Breast epithelium (tissue), 4 donors: ENCODE results near the gene DDX49. TPM values are rescaled to one million over a fixed set of nuclear protein-coding genes. Genes with fewer than 3 reads are reported as not detected.
"Not testable (repeated sequence)": the region's sequence is repeated elsewhere in the genome, so short reads cannot be mapped to it uniquely, and the experiment has no call there.

ENCODE experiments used
- DNase-seq, 2 donors: peaks; one replicate each; pipeline ENCODE4 v3.0.0-alpha.2; 2019; ENCODE audit warnings: low spot score in 2 of 2
- H3K27ac ChIP-seq, 2 donors: fragments of 200-600 bp; sonication (generic) in 1 of 2; one replicate each; pipeline ENCODE4 v1.5.1; 2016 to 2019; ENCODE audit warnings: mild to moderate bottlenecking in 1 of 2
- H3K27me3 ChIP-seq, 2 donors: fragments of 200-600 bp; sonication (generic) in 1 of 2; one replicate each; pipeline versions ENCODE4 v1.5.1 to v1.6.0; 2017 to 2019; ENCODE audit warnings: control low read depth in 1 of 2, mild to moderate bottlenecking in 1 of 2
- H3K36me3 ChIP-seq: fragments of 200-600 bp; one replicate; pipeline ENCODE4 v1.5.1; 2019
- H3K4me1 ChIP-seq, 2 donors: fragments of 200-600 bp; sonication (generic); one replicate each; pipeline ENCODE4 v1.5.1; 2016 to 2019; ENCODE audit warnings: control low read depth in 1 of 2
- H3K4me3 ChIP-seq, 3 donors: fragments of 200-600 bp; sonication (generic); 1 replicate in 2 of 3; 2 replicates in 1 of 3; pipeline ENCODE4 v1.5.1; 2016 to 2019; ENCODE audit warnings: mild to moderate bottlenecking in 3 of 3, moderate library complexity in 2 of 3
- H3K9me3 ChIP-seq, 2 donors: fragments of 200-600 bp; sonication (generic) in 1 of 2; one replicate each; pipeline ENCODE4 v1.5.1; 2016 to 2019; ENCODE audit warnings: control low read depth in 1 of 2
- POLR2A ChIP-seq: fragments of 450-650 bp; IDR thresholded peaks from one replicate; pipeline ENCODE4 v1.6.1; 2016; ENCODE audit warnings: antibody characterized with exemption, mild to moderate bottlenecking, moderate library complexity
- POLR2AphosphoS5 ChIP-seq, 3 donors: sonication (generic); formaldehyde crosslinking; IDR thresholded peaks; one replicate each; pipeline ENCODE4 v1.6.1; 2017; ENCODE audit warnings: antibody characterized with exemption in 3 of 3
- intact Hi-C: fragments of 100-400 bp; cut with DNase I; formaldehyde crosslinking; loops from one replicate; pipeline ENCODE4 v1.15.1; 2023; ENCODE audit warnings: low total_unique reads
- total RNA-seq, 3 donors: library from RNA; depleted of rRNA; stranded (reverse); fragments of >200 nt; gene quantifications; one replicate each; pipeline ENCODE4 v1.1.0, GENCODE V29; 2016
- TF ChIP-seq, protein P1 (sequence below), 3 donors: fragments of 450-650 bp; IDR thresholded peaks; one replicate each; pipeline ENCODE4 v1.5.1; 2016 to 2017; ENCODE audit warnings: antibody characterized with exemption in 3 of 3, mild to moderate bottlenecking in 3 of 3, moderate library complexity in 3 of 3

The DDX49 gene
- total RNA-seq, 3 donors from 2014 or later = 34.1 to 44.9 (median 40.2) TPM

DNA sequence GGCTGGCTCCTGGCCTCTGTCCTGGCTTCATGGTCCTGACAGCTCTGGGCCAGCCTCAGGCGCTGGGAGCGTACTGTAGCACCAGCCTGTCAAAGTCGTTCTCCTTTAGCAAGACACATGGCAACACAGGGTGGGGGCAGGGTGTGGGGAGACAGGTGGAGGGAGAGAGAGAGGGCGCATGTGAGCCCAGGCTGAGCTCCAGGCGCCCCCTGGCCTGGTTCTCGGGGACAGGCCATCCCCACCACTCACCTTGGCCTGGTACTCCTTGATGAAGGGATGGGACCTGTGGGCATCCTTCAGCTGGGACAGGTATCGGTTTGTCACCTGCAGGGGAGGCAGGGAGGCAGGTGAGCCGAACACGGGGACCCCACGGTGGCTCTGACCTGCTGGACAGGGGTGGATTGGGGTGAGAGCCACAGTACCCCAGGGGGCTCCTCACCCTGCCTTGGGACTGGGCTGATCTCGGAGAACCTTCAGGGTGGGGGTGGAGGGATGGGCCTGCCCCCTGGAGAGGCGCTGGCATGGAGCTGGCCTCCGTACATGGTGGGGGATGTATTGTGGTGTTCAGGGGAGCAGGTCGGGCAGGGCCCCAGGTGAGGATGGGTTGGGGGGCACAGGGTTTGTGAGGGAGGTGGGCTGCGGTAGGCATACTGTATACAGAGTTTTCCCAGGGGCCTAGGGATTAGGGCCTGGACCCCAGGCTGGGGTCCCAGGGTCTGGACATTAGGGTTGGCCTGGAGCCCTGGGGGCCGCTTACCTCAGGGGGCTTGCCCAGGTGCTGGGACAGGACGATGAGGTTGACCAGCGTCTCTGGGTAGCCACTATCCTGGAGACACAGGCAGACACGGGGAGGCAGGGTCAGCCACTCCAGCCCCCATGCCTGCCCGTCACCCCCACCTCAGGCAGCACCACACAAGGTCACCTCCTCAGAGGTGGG lies 19.6 kb upstream of the DDX49 start:
- DNase-seq = no peak

GRCh38 chr19:18900700-18901481 lies 18.6 kb upstream of the DDX49 start:
- Histone ChIP-seq H3K36me3 (no peaks in the 10 kb centered on the region), H3K27ac (no peak overlapping the region), H3K9me3 (no peaks in the 10 kb centered on the region), H3K4me3 (no peak overlapping the region), H3K27me3 (no peaks in the 10 kb centered on the region), H3K4me1 (no peaks in the 10 kb centered on the region)
- intact Hi-C loops = no loop called here
- no peak for TF ChIP-seq POLR2A
- DNase-seq = no peak

More for the DNA sequence above, 19.6 kb upstream of the DDX49 start:
- peaks cover 6 to 7% of the 10 kb centered on the region in 2 donors for H3K4me1 ChIP-seq
- peaks cover 2 to 7% of the 10 kb centered on the region in 2 donors for H3K27me3 ChIP-seq
- H3K36me3 ChIP-seq = no peaks in the 10 kb centered on the region
- H3K9me3 ChIP-seq = no peaks in the 10 kb centered on the region
- H3K4me3 ChIP-seq = no peak overlapping the region
- intact Hi-C loops = no loop called here
- H3K27ac ChIP-seq = no peak overlapping the region
- TF ChIP-seq POLR2A (no peak), POLR2AphosphoS5 (IDR thresholded peaks at IDR 0.05) (no peak)
- TF ChIP-seq, protein P1, sequence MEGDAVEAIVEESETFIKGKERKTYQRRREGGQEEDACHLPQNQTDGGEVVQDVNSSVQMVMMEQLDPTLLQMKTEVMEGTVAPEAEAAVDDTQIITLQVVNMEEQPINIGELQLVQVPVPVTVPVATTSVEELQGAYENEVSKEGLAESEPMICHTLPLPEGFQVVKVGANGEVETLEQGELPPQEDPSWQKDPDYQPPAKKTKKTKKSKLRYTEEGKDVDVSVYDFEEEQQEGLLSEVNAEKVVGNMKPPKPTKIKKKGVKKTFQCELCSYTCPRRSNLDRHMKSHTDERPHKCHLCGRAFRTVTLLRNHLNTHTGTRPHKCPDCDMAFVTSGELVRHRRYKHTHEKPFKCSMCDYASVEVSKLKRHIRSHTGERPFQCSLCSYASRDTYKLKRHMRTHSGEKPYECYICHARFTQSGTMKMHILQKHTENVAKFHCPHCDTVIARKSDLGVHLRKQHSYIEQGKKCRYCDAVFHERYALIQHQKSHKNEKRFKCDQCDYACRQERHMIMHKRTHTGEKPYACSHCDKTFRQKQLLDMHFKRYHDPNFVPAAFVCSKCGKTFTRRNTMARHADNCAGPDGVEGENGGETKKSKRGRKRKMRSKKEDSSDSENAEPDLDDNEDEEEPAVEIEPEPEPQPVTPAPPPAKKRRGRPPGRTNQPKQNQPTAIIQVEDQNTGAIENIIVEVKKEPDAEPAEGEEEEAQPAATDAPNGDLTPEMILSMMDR (IDR thresholded peaks at IDR 0.05) = no peak

GRCh38 chr19:18901491-18901890 lies 18.0 kb upstream of the DDX49 start:
- no peaks in the 10 kb centered on the region for H3K27me3 ChIP-seq
- intact Hi-C loops = no loop called here
- DNase-seq = no peak
- H3K27ac ChIP-seq = no peak overlapping the region
- H3K9me3 ChIP-seq = no peaks in the 10 kb centered on the region
- no peaks in the 10 kb centered on the region for H3K4me1 ChIP-seq
- no peak overlapping the region for H3K4me3 ChIP-seq
- no peaks in the 10 kb centered on the region for H3K36me3 ChIP-seq
- TF ChIP-seq POLR2A = no peak
- TF ChIP-seq, protein P1 (IDR thresholded peaks at IDR 0.05) = no peak
- TF ChIP-seq POLR2AphosphoS5 (IDR thresholded peaks at IDR 0.05) = no peak

- H3K36me3 ChIP-seq, H3K9me3 ChIP-seq, H3K27ac ChIP-seq, H3K27me3 ChIP-seq, DNase-seq, H3K4me1 ChIP-seq, H3K4me3 ChIP-seq, intact Hi-C loops: not testable (repeated sequence)
Observed at GRCh38 chr19:18902519-18902918, 17.0 kb upstream of the DDX49 start.

GRCh38 chr19:18903156-18904037 lies 16.1 kb upstream of the DDX49 start:
- H3K4me1 ChIP-seq = no peaks in the 10 kb centered on the region
- intact Hi-C loops = no loop called here
- DNase-seq = no peak
- no peaks in the 10 kb centered on the region for H3K9me3 ChIP-seq
- H3K4me3 ChIP-seq = no peak overlapping the region
- H3K36me3 ChIP-seq = no peaks in the 10 kb centered on the region
- no peaks in the 10 kb centered on the region for H3K27me3 ChIP-seq
- H3K27ac ChIP-seq = no peak overlapping the region
- TF ChIP-seq, protein P1 (IDR thresholded peaks at IDR 0.05) = no peak
- no peak for TF ChIP-seq POLR2A
- TF ChIP-seq POLR2AphosphoS5 (IDR thresholded peaks at IDR 0.05) = no peak
